ENCODE results near the gene ZYG11A.

DNA sequence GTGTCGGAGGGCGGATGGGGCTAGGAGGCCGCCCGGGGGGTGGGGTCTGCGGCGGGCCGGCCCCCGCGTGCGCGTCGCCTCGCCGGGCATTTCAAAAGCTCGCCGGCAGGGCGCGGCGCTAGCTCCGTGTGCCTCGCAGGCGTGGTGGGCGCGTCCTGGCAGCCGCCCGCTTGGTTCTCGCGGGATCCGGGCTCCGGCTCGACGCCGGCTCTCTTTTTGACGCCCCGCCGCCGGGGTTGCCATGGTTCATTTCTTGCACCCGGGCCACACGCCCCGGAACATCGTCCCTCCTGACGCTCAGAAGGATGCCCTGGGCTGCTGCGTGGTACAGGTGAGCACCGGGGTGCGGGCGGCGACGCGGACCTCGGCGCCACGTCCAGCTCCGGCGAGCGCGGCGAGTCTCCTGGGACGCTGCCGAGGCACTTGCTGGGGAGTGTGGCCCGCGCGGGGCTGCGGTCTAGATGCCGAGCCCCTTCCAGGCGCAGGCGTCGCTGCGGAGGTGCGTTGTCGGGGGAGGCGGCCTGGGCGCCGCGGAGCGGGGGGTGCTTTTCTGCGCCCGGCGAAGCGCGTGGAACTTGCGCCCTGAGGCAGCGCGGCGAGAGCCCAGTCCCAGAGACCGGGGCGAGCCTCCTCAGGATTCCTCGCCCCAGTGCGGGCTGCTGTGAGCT is at the start of gene ZYG11A:
- TF ChIP-seq, protein P1, sequence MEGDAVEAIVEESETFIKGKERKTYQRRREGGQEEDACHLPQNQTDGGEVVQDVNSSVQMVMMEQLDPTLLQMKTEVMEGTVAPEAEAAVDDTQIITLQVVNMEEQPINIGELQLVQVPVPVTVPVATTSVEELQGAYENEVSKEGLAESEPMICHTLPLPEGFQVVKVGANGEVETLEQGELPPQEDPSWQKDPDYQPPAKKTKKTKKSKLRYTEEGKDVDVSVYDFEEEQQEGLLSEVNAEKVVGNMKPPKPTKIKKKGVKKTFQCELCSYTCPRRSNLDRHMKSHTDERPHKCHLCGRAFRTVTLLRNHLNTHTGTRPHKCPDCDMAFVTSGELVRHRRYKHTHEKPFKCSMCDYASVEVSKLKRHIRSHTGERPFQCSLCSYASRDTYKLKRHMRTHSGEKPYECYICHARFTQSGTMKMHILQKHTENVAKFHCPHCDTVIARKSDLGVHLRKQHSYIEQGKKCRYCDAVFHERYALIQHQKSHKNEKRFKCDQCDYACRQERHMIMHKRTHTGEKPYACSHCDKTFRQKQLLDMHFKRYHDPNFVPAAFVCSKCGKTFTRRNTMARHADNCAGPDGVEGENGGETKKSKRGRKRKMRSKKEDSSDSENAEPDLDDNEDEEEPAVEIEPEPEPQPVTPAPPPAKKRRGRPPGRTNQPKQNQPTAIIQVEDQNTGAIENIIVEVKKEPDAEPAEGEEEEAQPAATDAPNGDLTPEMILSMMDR (IDR thresholded peaks at IDR 0.05): peak in 7 of 12 donors; percentile 10 to 49 (median 35)
- no peak for TF ChIP-seq POLR2A (IDR thresholded peaks at IDR 0.05)

Measured in heart left ventricle (tissue), 13 donors.